NCI-H2107 treated with DMSO at 0.1 percent for 48 hours (cell line): Measurements from ENCODE around the gene GPR158.
"Not testable (repeated sequence)": the region's sequence is repeated elsewhere in the genome, so short reads cannot be mapped to it uniquely, and the experiment has no call there.

Experiments
- DNase-seq: peaks from one replicate; lab custom pipeline; 2025; ENCODE audit not compliant: unreplicated experiment; lab: John Stamatoyannopoulos, UW

The GPR158 gene

GRCh38 chr10:25300073-25300472 is 125.3 kb downstream of the GPR158 start:
- DNase-seq, result no peak

DNA sequence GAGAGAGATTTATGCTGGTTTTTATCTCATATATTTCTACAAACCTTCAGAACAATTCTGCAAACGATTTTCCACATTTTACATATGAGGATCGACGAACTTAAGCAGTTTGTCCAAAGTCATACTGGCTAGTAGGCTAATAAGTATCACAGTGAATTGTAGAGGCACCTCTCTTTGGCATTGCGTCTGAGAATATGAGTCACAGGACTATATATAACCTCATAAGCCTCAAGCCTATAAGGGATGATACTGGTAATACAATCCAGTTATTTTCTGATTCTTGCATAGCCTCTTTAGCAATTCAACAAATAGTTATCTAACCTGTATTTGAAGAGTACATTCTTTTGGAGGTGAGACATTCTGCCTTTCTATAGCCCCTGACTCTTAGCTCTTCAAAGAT is 129.8 kb downstream of the GPR158 start:
- no peak for DNase-seq

- no peak for DNase-seq
Measured at GRCh38 chr10:25306386-25306785, 131.6 kb downstream of the GPR158 start.

DNA sequence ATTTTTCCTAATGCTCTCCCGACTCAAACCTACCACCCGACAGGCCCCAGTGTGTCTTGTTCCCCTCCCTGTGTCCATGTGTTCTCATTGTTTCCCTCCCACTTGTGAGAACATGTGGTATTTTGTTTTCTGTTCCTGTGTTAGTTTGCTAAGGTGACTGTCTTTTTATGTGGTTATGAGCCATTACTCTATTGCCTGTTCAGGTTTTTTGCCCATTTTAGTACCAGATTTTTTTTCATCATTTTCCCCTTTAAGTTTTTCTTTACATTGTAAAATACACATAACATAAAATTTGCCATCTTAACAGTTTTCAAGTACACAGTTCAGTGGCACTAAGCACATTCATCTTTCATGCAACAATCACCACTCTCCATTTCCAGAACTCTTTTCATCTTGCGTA is 133.5 kb downstream of the GPR158 start:
- no peak for DNase-seq

GRCh38 chr10:25317596-25318211 is 142.9 kb downstream of the GPR158 start:
- not testable (repeated sequence) for DNase-seq

DNA sequence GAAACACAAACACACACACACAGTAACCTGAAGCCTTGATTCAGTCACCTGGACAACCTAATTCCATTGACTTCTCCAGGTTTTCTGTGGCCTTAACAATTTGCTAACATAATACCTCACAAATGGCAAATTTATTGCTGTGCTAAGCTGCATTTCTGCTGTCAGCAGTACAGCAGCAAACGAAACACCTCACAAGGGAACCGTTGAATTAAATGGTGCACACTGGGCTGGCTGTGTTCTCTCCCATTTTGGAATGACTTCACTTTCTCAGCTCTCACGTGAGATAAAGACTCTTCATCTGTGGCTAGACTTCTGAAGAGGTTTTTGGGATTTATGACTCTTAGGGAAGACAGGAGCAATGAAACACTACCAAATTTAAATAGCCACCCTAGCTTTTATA is 152.5 kb downstream of the GPR158 start:
- no peak for DNase-seq

GRCh38 chr10:25328361-25328760 is 153.6 kb downstream of the GPR158 start:
- no peak for DNase-seq

DNA sequence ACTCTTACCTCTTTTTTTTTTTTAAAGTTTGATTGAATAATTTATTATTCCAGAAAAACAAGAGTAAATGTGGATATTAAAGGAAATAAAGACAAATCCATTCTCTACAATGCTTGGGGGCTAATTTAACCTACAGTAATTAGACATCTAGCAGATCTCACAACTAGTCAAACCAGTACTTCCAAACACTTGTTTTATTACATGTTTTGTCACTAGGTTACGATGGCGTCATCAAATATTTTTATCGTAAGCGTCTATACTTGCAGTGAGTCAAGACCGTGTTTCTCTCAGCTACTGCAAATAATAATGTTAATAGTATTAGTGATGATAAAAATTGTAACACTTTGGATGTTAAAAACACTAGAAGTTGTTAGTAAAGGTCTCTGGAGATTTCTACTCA is 154.8 kb downstream of the GPR158 start:
- DNase-seq, result not testable (repeated sequence)

DNA sequence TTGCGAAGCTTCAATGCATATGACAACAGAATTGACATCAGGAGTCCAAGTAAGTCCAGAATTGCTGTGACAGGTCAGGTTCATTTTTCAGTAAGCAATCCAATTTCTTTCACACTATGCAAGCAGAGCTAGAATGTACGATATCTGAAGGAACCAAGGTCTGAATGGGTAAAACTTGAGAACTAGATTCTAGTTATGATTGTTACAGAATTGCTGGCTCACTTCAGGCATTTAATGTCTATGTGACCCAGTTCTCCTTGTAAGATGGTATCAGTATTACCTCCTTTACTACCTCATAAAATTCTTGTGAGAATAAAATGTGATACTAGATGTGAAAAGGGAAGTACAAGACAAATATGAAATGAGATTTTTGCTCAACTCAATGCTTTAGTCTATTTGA is 159.6 kb downstream of the GPR158 start:
- no peak for DNase-seq

DNA sequence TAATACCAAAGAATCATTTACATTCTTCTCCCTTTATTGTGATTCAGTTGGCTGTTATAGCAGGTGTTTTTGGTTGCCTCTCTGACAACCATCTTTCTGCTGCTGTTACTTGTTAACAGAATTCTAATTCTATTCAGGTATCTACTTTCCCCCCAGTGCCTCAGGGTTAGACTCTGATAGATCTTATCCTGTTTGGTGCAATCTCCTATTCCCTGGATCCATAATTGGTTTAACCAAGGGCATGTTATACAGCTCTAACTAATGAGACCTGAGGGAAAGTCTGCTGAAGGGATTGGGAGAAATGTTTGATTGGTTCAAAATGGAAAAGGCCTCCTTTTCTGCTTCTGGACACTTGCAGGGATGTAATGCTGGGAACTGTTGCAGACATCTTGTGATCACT is 161.5 kb downstream of the GPR158 start:
- no peak for DNase-seq

DNA sequence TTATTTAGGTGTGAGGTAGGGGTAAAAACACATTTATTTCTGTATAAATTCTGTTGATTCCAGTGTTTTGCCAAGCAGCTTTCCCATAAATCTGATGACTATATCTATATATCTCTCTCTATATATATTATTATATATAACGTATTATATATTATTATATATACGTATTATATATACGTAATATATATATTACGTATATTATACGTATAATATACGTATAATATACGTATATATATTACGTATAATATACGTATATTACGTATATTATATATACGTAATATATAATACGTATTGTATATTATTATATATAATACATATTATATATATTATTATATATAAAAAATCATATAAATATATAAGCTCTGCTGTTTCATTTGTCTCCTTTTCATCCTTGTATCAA is 163.5 kb downstream of the GPR158 start:
- no peak for DNase-seq

GRCh38 chr10:25339966-25340365 is 165.2 kb downstream of the GPR158 start:
- DNase-seq, result no peak

GRCh38 chr10:25349520-25349919 is 174.7 kb downstream of the GPR158 start:
- DNase-seq, result no peak

DNA sequence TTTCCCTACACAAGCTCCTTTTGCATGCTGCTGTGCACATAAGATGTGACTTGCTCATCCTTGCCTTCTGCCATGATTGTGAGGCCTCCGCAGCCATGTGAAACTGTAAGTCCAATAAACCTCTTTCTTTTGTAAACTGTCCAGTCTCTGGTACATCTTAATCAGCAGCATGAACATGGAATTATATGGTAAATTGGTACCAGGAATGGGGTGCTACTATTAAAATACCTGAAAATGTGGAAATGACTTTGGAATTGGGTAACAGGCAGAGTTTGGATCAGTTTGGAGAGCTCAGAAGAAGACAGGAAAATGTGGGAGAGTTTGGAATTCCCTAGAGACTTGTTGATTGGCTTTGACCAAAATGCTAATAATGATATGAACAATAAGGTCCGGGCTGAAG is 181.8 kb downstream of the GPR158 start:
- no peak for DNase-seq

- no peak for DNase-seq
Measured at GRCh38 chr10:25357269-25357668, 182.5 kb downstream of the GPR158 start.

GRCh38 chr10:25382029-25382810 is 207.4 kb downstream of the GPR158 start:
- no peak for DNase-seq

DNA sequence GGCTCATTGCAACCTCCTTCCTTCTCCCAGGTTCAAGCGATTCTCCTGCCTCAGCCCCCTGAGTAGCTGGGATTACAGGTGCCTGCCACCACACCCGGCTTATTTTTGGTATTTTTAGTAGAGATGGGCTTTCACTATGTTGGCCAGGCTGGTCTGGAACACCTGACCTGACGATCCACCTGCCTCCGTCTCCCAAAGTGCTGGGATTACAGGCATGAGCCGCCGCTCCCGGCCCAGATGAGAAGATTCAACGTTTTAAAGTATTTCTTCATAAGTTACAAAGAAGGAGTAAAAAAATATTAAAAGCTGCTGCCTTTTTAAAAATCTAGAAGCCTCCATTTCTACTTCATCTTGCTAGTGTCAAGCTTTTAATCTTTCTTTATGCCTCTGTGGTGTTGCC is 208.1 kb downstream of the GPR158 start:
- not testable (repeated sequence) for DNase-seq

- no peak for DNase-seq
Measured at GRCh38 chr10:25383686-25384085, 208.9 kb downstream of the GPR158 start.

DNA sequence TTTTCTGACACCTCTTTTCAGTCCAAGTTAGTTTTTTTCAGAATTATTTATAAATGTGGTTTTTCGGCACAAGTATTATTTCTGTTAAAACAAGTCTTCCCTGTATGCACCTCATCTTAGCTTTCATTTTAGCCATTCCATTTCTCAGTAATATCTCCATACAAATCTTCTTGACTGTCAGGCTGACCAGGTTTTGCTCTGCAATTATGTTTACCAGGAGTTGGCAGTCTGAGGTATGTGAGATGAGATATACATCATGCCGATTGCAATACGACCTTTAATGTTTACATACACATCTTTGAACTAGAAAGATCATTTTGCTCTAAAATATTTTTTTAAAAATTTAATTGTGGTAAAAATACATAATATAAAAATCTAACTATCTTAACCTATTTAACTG is 209.8 kb downstream of the GPR158 start:
- DNase-seq, result no peak

DNA sequence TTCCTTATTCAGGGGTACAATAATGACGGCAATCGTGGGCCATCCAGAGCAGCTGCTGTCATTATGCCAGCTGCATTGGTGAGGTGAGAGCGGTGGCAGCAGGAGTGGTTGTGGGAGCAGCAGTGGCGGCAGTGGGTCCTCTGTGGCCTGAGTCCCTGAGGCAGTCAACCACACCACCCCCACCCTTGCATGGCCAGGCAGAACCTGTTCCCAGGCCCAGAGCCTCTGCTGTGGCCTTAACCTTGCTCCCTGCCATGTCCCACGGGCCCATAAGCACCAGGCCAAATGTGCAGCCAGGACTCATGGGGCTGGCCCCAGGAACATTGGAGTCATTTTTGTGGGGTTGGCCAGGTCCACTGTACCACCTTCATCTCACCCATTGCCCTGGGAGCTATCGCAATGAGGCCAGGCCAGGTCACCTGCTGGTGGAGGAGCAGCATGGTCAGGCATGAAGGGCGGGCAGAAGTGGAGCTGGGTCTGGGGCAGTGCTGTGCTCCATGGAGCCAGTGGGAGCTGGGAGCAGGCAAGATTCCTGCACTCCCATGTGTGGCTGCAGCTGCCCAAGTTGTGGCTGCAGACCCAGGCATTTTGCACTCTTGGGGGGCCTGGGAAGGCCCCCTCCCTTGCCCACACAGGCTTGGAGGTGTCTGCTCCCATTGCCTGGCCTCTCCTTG is 213.5 kb downstream of the GPR158 start:
- no peak for DNase-seq

GRCh38 chr10:25388862-25389206 is 214.0 kb downstream of the GPR158 start:
- no peak for DNase-seq

DNA sequence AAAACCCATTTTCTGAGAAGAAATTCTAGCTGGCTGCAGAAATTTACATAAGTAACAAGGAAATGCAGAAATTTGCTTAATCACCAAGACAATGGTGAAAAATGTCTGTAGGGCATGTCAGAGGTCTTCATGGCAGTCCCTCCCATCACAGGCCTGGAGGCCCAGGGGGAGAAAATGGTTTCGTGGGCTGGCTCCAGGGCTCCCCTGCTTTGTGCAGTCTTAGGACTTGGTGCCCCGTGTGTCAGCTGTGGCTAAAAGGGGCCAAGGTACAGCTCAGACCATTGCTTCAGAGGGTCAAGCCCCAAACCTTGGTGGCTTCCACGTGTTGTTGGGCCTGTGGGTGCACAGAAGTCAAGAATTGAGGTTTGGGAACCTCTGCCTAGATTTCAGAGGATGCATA is 215.9 kb downstream of the GPR158 start:
- DNase-seq, result no peak
